HEK293T (cell line): ENCODE data around the gene AMFR.

Experiments
- CTCF ChIA-PET: fragments of 350-600 bp; formaldehyde crosslinking; extraction: SDS; loops from one replicate; lab custom pipeline; 2021; ENCODE audit warnings: antibody characterized with exemption, inconsistent platforms; lab: Yijun Ruan, JAX
- POLR2A ChIA-PET: fragments of 350-600 bp; formaldehyde crosslinking; extraction: SDS; loops from one replicate; lab custom pipeline; 2020; ENCODE audit warnings: antibody characterized with exemption, inconsistent platforms; lab: Yijun Ruan, JAX
- DNase-seq: peaks from one replicate; pipeline ENCODE4 v3.0.0; 2012; ENCODE audit warnings: mixed read lengths; ENCODE audit errors: extremely low spot score
- ARNT ChIP-seq: fragments of 450-650 bp; IDR thresholded peaks from 2 replicates; pipeline ENCODE4 v1.6.1; 2017; ENCODE audit warnings: mild to moderate bottlenecking
- BHLHE40 ChIP-seq: fragments of 450-650 bp; IDR thresholded peaks from 2 replicates; pipeline ENCODE4 v1.6.1; 2016; ENCODE audit warnings: mild to moderate bottlenecking, moderate library complexity, borderline replicate concordance
- CTBP1 ChIP-seq: fragments of 450-650 bp; IDR thresholded peaks from 2 replicates; pipeline ENCODE4 v1.6.1; 2016; ENCODE audit warnings: borderline replicate concordance
- ELF4 ChIP-seq: fragments of 450-650 bp; IDR thresholded peaks from 2 replicates; pipeline ENCODE4 v1.6.1; 2017; ENCODE audit warnings: antibody characterized with exemption
- FOXA1 ChIP-seq: fragments of 450-650 bp; IDR thresholded peaks from 2 replicates; pipeline ENCODE4 v1.6.1; 2016; ENCODE audit warnings: mild to moderate bottlenecking
- FOXK2 ChIP-seq: fragments of 450-650 bp; IDR thresholded peaks from 2 replicates; pipeline ENCODE4 v1.6.1; 2016; ENCODE audit warnings: mild to moderate bottlenecking
- FOXM1 ChIP-seq: fragments of 450-650 bp; IDR thresholded peaks from 2 replicates; pipeline ENCODE4 v1.6.1; 2017; ENCODE audit warnings: mild to moderate bottlenecking, borderline replicate concordance
- HDGF ChIP-seq: fragments of 450-650 bp; IDR thresholded peaks from 2 replicates; pipeline ENCODE4 v1.6.1; 2017; ENCODE audit warnings: antibody characterized with exemption, borderline replicate concordance
- L3MBTL2 ChIP-seq: fragments of 450-650 bp; conservative IDR thresholded peaks from 2 replicates; pipeline ENCODE4 v1.6.1; 2016; ENCODE audit warnings: mild to moderate bottlenecking
- LEF1 ChIP-seq: fragments of 450-650 bp; IDR thresholded peaks from 2 replicates; pipeline ENCODE4 v1.6.1; 2017; ENCODE audit warnings: mild to moderate bottlenecking, borderline replicate concordance
- NFRKB ChIP-seq: fragments of 450-650 bp; IDR thresholded peaks from 2 replicates; pipeline ENCODE4 v1.6.1; 2016; ENCODE audit warnings: mild to moderate bottlenecking, moderate library complexity
- SP1 ChIP-seq: fragments of 450-650 bp; IDR thresholded peaks from 2 replicates; pipeline ENCODE4 v1.6.1; 2017
- SUZ12 ChIP-seq: fragments of 450-650 bp; IDR thresholded peaks from 2 replicates; pipeline ENCODE4 v1.6.1; 2016; ENCODE audit warnings: mild to moderate bottlenecking
- TARDBP ChIP-seq: fragments of 450-650 bp; IDR thresholded peaks from 2 replicates; pipeline ENCODE4 v1.6.1; 2016
- ZNF384 ChIP-seq: fragments of 450-650 bp; IDR thresholded peaks from 2 replicates; pipeline ENCODE4 v1.6.1; 2016
- TF ChIP-seq, protein P1 (sequence below): fragments of 450-650 bp; IDR thresholded peaks from 2 replicates; pipeline ENCODE4 v1.6.1; 2016

The AMFR gene

GRCh38 chr16:56362057-56362655, 63.2 kb downstream of the AMFR start:
- no peak for DNase-seq
- POLR2A ChIA-PET = no interaction called here
- TF ChIP-seq ZNF384 (no peak), NFRKB (no peak), ELF4 (no peak), FOXA1 (no peak), FOXM1 (no peak), SP1 (no peak), TARDBP (no peak), L3MBTL2 (no peak), BHLHE40 (no peak)
- TF ChIP-seq, protein P1, sequence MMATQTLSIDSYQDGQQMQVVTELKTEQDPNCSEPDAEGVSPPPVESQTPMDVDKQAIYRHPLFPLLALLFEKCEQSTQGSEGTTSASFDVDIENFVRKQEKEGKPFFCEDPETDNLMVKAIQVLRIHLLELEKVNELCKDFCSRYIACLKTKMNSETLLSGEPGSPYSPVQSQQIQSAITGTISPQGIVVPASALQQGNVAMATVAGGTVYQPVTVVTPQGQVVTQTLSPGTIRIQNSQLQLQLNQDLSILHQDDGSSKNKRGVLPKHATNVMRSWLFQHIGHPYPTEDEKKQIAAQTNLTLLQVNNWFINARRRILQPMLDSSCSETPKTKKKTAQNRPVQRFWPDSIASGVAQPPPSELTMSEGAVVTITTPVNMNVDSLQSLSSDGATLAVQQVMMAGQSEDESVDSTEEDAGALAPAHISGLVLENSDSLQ = no peak
- CTCF ChIA-PET = interaction anchor here (0.7 kb wide), 1 partner anchor 237 kb away, joined by 3 read pairs; no protein-coding TSS in a partner anchor

DNA sequence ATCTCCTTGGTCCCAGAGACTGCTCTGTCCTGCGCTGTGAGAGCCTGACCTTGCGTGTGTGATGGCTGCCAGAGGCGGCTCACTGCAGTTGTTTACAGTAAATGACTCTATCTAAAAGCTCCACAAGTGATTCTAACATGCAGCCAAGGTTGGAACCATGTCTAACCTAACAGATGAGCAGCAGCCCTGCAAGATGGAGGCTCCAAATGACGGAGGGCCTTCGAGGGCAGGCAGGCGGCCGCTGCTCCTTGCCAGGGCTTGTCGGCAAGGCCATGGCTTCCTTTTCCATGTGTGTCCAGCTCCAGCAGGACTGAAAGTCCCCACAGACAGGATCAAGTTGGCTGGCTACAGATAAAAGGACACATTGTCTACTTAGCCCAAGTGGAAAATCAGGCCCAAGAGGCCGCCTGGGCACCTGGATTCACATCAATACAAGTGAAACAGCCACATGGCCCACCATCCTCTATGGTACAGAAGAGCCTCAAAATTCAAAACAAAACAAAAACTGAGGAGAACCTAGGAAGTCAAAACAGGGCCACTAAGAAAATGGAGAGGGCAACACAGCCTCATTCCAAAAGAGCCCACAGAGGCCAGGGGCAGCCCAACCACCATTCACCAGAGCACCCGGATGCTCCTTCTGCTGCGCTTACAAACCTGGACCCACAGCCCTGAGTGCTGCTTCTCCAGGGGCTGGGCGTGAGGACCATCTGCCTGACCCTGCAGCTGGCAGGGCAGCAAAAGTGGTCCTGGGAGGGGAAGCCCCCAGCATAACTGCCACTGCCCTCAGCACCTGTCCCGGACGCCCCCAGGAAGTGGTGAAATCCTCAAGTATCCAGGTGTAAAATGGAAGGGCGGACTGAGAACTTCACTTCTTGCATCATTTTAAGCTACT, 65.0 kb downstream of the AMFR start:
- POLR2A ChIA-PET = no interaction called here
- TF ChIP-seq LEF1 (no peak), ZNF384 (no peak), ARNT (no peak), CTBP1 (no peak), FOXA1 (no peak), SUZ12 (no peak), FOXK2 (no peak), L3MBTL2 (no peak), BHLHE40 (no peak), FOXM1 (no peak), HDGF (no peak), TARDBP (no peak), ELF4 (no peak), NFRKB (no peak), SP1 (no peak)
- TF ChIP-seq, protein P1 = no peak
- DNase-seq = no peak
- CTCF ChIA-PET = no interaction called here

DNA sequence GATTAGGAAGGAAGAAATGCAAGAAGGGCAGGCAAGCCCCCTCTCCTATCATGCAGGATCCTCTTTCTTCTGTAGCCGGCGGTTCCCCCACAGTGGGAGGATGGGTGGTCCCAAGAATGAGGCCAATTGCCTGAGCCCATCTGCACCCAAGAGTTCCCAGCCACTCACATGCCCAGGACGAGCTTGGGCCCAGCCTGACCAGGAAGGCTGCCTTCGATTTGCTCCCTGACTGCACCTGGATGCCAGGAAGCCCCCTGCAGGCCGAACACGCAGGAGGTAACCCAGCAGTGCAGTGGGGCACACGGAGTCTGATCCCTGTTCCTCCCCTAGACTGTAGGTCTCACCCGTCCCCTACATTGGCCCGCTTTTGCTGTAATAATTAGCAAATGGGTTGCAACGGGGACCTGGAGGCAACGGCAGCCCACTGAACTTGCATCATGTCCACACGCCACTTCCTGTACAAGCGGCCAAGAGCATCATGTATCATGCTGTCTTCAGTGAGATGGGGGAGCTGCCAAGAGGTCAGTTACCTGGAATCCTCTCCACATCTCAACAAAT, 67.5 kb downstream of the AMFR start:
- ChIA-PET CTCF (interaction anchor here (0.6 to 0.8 kb wide), 3 partner anchors 13 to 400 kb away, joined by 3 to 5 read pairs (median 3); no protein-coding TSS in a partner anchor), POLR2A (no interaction called here)
- no peak for DNase-seq
- TF ChIP-seq HDGF (no peak), TARDBP (no peak), ZNF384 (no peak), LEF1 (no peak), FOXK2 (no peak), SP1 (no peak), L3MBTL2 (no peak), NFRKB (no peak), FOXM1 (no peak)
- TF ChIP-seq, protein P1 = no peak

DNA sequence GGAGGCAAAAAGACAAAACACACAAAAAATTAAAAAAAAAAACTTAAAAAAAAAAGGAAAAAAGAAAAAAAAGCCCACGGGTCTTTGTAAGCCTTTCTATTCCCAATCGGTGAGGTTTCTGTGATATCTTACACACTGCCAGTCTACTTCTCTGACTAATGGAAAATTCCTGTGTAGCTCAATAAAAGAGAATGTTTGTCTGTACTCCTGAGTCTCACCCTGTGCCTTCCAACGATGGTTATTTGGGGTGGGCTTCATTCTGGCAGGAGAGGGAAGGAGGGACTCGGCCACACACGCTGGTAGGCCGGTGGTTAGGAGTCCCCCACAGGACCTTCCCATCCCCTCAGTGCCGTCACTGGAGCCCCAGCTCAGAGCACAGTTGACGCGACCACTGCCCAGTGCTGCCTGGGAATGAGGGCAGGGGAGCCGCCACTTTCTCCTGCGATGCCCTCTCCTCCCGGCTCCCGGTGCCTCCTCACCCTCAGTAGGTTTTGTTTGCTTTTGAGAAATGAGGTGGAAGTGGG, 68.0 kb downstream of the AMFR start:
- ChIA-PET CTCF (interaction anchor here (0.6 to 1.7 kb wide), 4 partner anchors 13 to 400 kb away, joined by 3 to 5 read pairs (median 4); no protein-coding TSS in a partner anchor), POLR2A (no interaction called here)
- no peak for TF ChIP-seq SUZ12
- TF ChIP-seq HDGF = no peak
- TF ChIP-seq ZNF384 = no peak; the same call in 1 of the 2 replicates
- no peak for TF ChIP-seq LEF1
- TF ChIP-seq L3MBTL2 = no peak
- DNase-seq = no peak

DNA sequence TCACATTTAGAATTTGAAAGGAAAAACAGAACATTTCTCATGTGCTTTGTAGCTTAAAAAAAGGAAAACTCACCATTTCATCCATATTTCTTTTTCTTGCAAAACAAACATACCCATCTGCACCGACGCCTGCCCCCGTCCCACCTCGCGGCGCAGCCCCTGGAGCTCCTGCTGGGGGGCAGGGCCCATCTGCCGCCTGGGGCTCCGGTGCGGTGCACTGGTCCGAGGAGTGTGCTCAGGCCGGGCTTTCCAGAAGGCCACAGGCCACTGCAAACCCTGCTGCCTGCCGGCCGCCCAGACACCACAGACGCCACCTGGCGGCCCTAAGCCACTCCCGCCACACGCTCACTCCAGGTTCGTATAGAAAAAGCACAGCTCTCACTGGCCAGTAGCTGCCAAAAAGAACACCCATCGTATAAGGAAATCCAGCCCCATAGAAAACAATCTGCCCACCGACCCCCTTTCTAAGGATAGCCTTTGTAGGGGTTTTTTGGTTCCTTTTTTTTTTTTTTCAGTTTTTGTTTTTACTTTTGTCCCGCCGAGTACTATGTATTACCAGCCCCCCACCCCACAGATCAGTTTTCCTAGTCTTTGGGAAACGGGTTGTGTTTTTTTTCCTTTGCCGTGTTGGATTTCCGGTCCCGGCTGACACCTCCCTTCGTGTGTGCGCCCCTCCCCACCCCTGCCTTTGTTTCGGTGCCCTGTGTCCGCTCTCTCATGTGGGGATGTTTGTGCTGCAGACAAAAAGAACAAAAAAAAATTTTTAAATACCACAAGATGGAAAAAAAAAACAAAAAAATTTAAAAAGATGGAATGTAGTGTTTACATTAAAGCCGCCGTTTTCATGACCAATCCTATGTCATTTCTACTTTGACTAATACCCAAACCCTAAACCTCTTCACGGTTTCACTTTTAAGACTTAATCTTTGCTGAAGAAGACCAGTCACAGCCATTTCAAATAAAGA, 68.8 kb downstream of the AMFR start:
- CTCF ChIA-PET = interaction anchor here (0.5 to 1.7 kb wide), 12 partner anchors 15 to 965 kb away, joined by 3 to 16 read pairs (median 4); no protein-coding TSS in a partner anchor
- POLR2A ChIA-PET = interaction anchor here (1.0 to 1.2 kb wide), 2 partner anchors 14 to 24 kb away, joined by 3 read pairs; no protein-coding TSS in a partner anchor
- TF ChIP-seq ELF4 (no peak), FOXK2 (no peak), FOXA1 (no peak), NFRKB (no peak), LEF1 (no peak), ARNT (no peak), TARDBP (no peak), SP1 (no peak), HDGF (no peak), SUZ12 (no peak), L3MBTL2 (peak; percentile 43; the same call in 1 of the 2 replicates), ZNF384 (peak; percentile 18; the same call in 1 of the 2 replicates), CTBP1 (no peak)
- TF ChIP-seq, protein P1 = no peak
- DNase-seq = peak; percentile 90
